A549 (cell line): ENCODE data around the gene ALOX15. TPM values are rescaled to one million over a fixed set of nuclear protein-coding genes. Genes with fewer than 3 reads are reported as not detected.

Experiments used
- ATAC-seq, 2 experiments: fragments of 200-7000 bp in 1 of 2; fragments of >200 bp in 1 of 2; cut with Nextera tagmentation in 1 of 2; cut with Tn5 transposase in 1 of 2; 3 replicates each; pipeline versions ENCODE4 v1.8.0 to v1.9.1; 2018 to 2020; ENCODE audit warnings: mild to moderate bottlenecking in 1 of 2, moderate library complexity in 1 of 2
- CTCF ChIA-PET: fragments of 300-600 bp; sonication (Branson Sonifier 250); formaldehyde crosslinking; extraction: SDS; loops from one replicate; lab custom pipeline; 2021; ENCODE audit warnings: antibody characterized with exemption, inconsistent platforms; lab: Yijun Ruan, JAX
- POLR2A ChIA-PET: fragments of 350-600 bp; formaldehyde crosslinking; extraction: SDS; loops from one replicate; lab custom pipeline; 2021; ENCODE audit warnings: antibody characterized with exemption, inconsistent platforms; lab: Yijun Ruan, JAX
- DNase-seq, 2 experiments: peaks; one replicate each; pipeline versions ENCODE4 v3.0.0 to v3.0.0-alpha.2; 2011 to 2016; ENCODE audit warnings: low read depth in 1 of 2, low spot score in 1 of 2
- FAIRE-seq: peaks from 2 replicates; lab custom pipeline; 2011; peaks lifted over from hg19 to GRCh38; lab: Jason Lieb, UNC
- H3K27ac ChIP-seq, 2 experiments: fragments of >200 bp; sonication (Bioruptor Twin); formaldehyde crosslinking; 3 replicates each; pipeline ENCODE4 v1.5.1; 2016 to 2017
- H3K4me1 ChIP-seq: fragments of >200 bp; sonication (Bioruptor Twin); formaldehyde crosslinking; 3 replicates; pipeline ENCODE4 v1.6.1; 2016
- H3K4me2 ChIP-seq: fragments of >200 bp; sonication (Bioruptor Twin); formaldehyde crosslinking; 3 replicates; pipeline ENCODE4 v1.6.1; 2016
- H3K4me3 ChIP-seq: fragments of >200 bp; sonication (Bioruptor Twin); formaldehyde crosslinking; 3 replicates; pipeline ENCODE4 v1.5.1; 2016
- H3K9me3 ChIP-seq: fragments of >200 bp; sonication (Bioruptor Twin); formaldehyde crosslinking; 3 replicates; pipeline ENCODE4 v1.6.1; 2016
- BHLHE40 ChIP-seq: IDR thresholded peaks from 2 replicates; pipeline ENCODE4 v1.6.1; 2012; ENCODE audit warnings: low read depth, low read length, inconsistent platforms
- CEBPB ChIP-seq, 2 experiments: fragments of >200 bp in 1 of 2; sonication (Bioruptor Twin) in 1 of 2; formaldehyde crosslinking in 1 of 2; IDR thresholded peaks; 2 replicates each; pipeline ENCODE4 v1.6.1; 2012 to 2016
- CHD2 ChIP-seq: fragments of 150-350 bp; IDR thresholded peaks from 2 replicates; pipeline ENCODE4 v1.6.1; 2014; ENCODE audit warnings: low read length; ENCODE audit not compliant: partially characterized antibody
- CHD4 ChIP-seq: fragments of 200-600 bp; sonication (generic); IDR thresholded peaks from 2 replicates; pipeline ENCODE4 v1.6.1; 2016; ENCODE audit warnings: antibody characterized with exemption, mild to moderate bottlenecking, borderline replicate concordance
- ESRRA ChIP-seq: fragments of 150-350 bp; IDR thresholded peaks from 2 replicates; pipeline ENCODE4 v1.6.1; 2014; ENCODE audit warnings: mild to moderate bottlenecking, low read length, borderline replicate concordance
- FOSB ChIP-seq: fragments of 250-450 bp; sonication (Bioruptor Pico); IDR thresholded peaks from 2 replicates; pipeline ENCODE4 v1.5.0; 2020; ENCODE audit warnings: mild to moderate bottlenecking, moderate library complexity
- GATA3 ChIP-seq: IDR thresholded peaks from 2 replicates; pipeline ENCODE4 v1.6.1; 2012; ENCODE audit warnings: borderline replicate concordance
- HDAC2 ChIP-seq: fragments of 200-600 bp; sonication (generic); IDR thresholded peaks from 2 replicates; pipeline ENCODE4 v1.6.1; 2016
- HEYL ChIP-seq: fragments of 250-450 bp; sonication (Bioruptor Pico); IDR thresholded peaks from 2 replicates; pipeline ENCODE4 v1.8.0; 2021; ENCODE audit warnings: mild to moderate bottlenecking, moderate library complexity
- MAZ ChIP-seq: fragments of 150-350 bp; IDR thresholded peaks from 2 replicates; pipeline ENCODE4 v1.6.1; 2014; ENCODE audit warnings: antibody characterized with exemption, low read depth, low read length, borderline replicate concordance
- RARB ChIP-seq: fragments of 250-450 bp; sonication (Bioruptor Pico); IDR thresholded peaks from 2 replicates; pipeline ENCODE4 v1.8.0; 2021; ENCODE audit warnings: mild to moderate bottlenecking, moderate library complexity
- RFX5 ChIP-seq: fragments of 450-650 bp; IDR thresholded peaks from 2 replicates; pipeline ENCODE4 v1.7.1; 2014; ENCODE audit warnings: antibody characterized with exemption, mild to moderate bottlenecking, moderate library complexity
- RNF2 ChIP-seq: fragments of 200-600 bp; sonication (generic); IDR thresholded peaks from 2 replicates; pipeline ENCODE4 v1.6.1; 2016; ENCODE audit warnings: low read depth, mild to moderate bottlenecking, antibody characterized with exemption, moderate library complexity, borderline replicate concordance
- SMC3 ChIP-seq: fragments of >200 bp; sonication (Bioruptor Twin); formaldehyde crosslinking; IDR thresholded peaks from 3 replicates; pipeline ENCODE4 v1.6.1; 2018; ENCODE audit warnings: inconsistent platforms
- SREBF2 ChIP-seq: fragments of 450-650 bp; IDR thresholded peaks from 2 replicates; pipeline ENCODE4 v1.6.1; 2014; ENCODE audit warnings: mild to moderate bottlenecking, moderate library complexity
- TFCP2L1 ChIP-seq: fragments of 250-450 bp; sonication (Bioruptor Pico); IDR thresholded peaks from 2 replicates; pipeline ENCODE4 v1.5.0; 2021; ENCODE audit warnings: mild to moderate bottlenecking
- ZC3H11A ChIP-seq: fragments of 450-650 bp; IDR thresholded peaks from 2 replicates; pipeline ENCODE4 v1.6.1; 2014; ENCODE audit warnings: antibody characterized with exemption, mild to moderate bottlenecking
- ZFP36 ChIP-seq: fragments of 450-650 bp; IDR thresholded peaks from 2 replicates; pipeline ENCODE4 v1.6.1; 2014; ENCODE audit warnings: borderline replicate concordance; ENCODE audit not compliant: partially characterized antibody
- ZNF302 ChIP-seq: fragments of 250-450 bp; sonication (Bioruptor Pico); IDR thresholded peaks from 2 replicates; pipeline ENCODE4 v1.9.0; 2021; ENCODE audit warnings: inconsistent platforms, mild to moderate bottlenecking, moderate library complexity
- ZSCAN20 ChIP-seq: fragments of 250-450 bp; sonication (Bioruptor Pico); IDR thresholded peaks from 2 replicates; pipeline ENCODE4 v1.8.0; 2022; ENCODE audit warnings: mild to moderate bottlenecking, moderate library complexity
- WGBS: methylation state at CpG from one replicate; pipeline ENCODE4 v1.1.6; 2017; ENCODE audit errors: missing lambda C conversion rate; 5-methylcytosine and 5-hydroxymethylcytosine counted together
- polyA plus RNA-seq, 4 experiments: library from polyadenylated mRNA; depleted of rRNA in 3 of 4; stranded (reverse); fragments of >200 nt; fragmentation: RNase III in 1 of 4; extraction: RNeasy Plus Mini Kit Qiagen cat#74134 plus additional on column Dnase treatment in 1 of 4; gene quantifications; 2 replicates in 3 of 4; 3 replicates in 1 of 4; pipeline ENCODE4 v1.2.3, GENCODE V29; 2011 to 2017
- TF ChIP-seq, protein P1 (sequence below): fragments of 250-450 bp; sonication (Bioruptor Pico); IDR thresholded peaks from 2 replicates; pipeline ENCODE4 v1.5.0; 2021; ENCODE audit warnings: mild to moderate bottlenecking, moderate library complexity, borderline replicate concordance
- TF ChIP-seq, protein P2 (sequence below): IDR thresholded peaks from 2 replicates; pipeline ENCODE4 v1.6.1; 2012
- TF ChIP-seq, protein P3 (sequence below): fragments of 250-450 bp; sonication (Bioruptor Pico); IDR thresholded peaks from 2 replicates; pipeline ENCODE4 v1.5.0; 2020; ENCODE audit warnings: low read depth, mild to moderate bottlenecking, moderate library complexity
- TF ChIP-seq, protein P4 (sequence below): fragments of 450-650 bp; IDR thresholded peaks from 2 replicates; pipeline ENCODE4 v1.6.1; 2014; ENCODE audit warnings: antibody characterized with exemption
- TF ChIP-seq, protein P5 (sequence below): fragments of >200 bp; sonication (Bioruptor Twin); formaldehyde crosslinking; IDR thresholded peaks from 3 replicates; pipeline ENCODE4 v1.6.1; 2016

The ALOX15 gene
- polyA plus RNA-seq, 2 of the 4 experiments (the other 2 are of a cell fraction) = 0.08 to 0.12 TPM

DNA sequence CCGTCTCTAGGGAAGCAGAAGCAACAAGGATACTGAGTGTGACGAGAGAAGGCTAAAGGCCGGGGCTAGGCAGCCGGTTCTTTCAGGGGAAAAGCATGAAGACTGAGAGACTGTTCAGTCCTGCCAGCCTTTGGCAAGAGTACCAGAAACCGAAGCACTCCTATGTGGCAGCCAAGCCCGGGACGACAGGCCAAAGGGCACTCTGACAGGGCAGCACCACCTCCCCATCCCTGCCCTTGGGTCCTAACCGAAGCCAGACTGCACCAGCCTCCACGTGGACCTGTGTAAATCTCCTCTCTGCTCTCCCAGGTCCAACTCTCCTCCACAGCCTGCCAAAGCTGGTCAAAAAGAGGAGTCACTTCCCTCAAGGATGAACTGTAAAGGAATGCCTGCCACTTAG, 23.5 kb upstream of the ALOX15 start:
- Histone ChIP-seq H3K4me2 (no peak overlapping the region), H3K4me3 (no peak overlapping the region), H3K9me3 (no peaks in the 10 kb centered on the region), H3K27ac (no peak overlapping the region), H3K4me1 (no peaks in the 10 kb centered on the region)
- FAIRE-seq (no peak), DNase-seq (no peak), ATAC-seq (peak; percentile 39 to 48; a peak in 4 of 6 replicates)
- ChIA-PET CTCF (interaction anchor here (1.8 kb wide), 1 partner anchor 39 kb away, joined by 5 read pairs; no protein-coding TSS in a partner anchor), POLR2A (no interaction called here)
- TF ChIP-seq, protein P1, sequence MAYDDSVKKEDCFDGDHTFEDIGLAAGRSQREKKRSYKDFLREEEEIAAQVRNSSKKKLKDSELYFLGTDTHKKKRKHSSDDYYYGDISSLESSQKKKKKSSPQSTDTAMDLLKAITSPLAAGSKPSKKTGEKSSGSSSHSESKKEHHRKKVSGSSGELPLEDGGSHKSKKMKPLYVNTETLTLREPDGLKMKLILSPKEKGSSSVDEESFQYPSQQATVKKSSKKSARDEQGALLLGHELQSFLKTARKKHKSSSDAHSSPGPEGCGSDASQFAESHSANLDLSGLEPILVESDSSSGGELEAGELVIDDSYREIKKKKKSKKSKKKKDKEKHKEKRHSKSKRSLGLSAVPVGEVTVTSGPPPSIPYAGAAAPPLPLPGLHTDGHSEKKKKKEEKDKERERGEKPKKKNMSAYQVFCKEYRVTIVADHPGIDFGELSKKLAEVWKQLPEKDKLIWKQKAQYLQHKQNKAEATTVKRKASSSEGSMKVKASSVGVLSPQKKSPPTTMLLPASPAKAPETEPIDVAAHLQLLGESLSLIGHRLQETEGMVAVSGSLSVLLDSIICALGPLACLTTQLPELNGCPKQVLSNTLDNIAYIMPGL (CRISPR knock-in tag) = no peak
- TF ChIP-seq RFX5 (no peak), GATA3 (no peak)
- WGBS = 60% methylated on average over 9 of the region's 9 CpGs

DNA sequence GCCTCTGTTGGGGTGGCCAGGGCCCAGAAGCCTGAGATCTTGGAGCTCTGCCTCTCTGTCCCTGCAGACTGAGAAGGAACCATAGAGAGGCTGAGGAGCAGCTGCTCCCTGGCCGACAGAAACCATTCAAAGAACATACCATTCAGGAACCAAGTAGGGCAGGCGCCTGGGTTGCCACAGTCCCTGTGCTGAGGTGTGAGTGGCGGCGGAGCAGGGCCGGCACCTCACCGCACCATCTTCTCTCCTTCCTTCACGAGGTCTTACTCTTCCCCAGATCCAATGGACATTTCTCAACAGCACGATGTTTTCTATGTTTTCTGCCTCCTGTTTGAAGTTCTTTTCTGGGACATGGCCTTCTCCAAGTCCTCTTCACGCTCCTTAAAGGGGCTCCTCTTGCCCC, 22.8 kb upstream of the ALOX15 start:
- ATAC-seq = peak; percentile 32 to 41; a peak in 4 of 6 replicates
- no peaks in the 10 kb centered on the region for H3K4me1 ChIP-seq
- no peak overlapping the region for H3K4me2 ChIP-seq
- DNase-seq = no peak
- H3K9me3 ChIP-seq = no peaks in the 10 kb centered on the region
- H3K27ac ChIP-seq = no peak overlapping the region
- TF ChIP-seq ZSCAN20 (CRISPR knock-in tag) (no peak), RNF2 (no peak), ZFP36 (no peak), BHLHE40 (no peak), HEYL (CRISPR knock-in tag) (no peak), RARB (no peak)
- TF ChIP-seq, protein P2, sequence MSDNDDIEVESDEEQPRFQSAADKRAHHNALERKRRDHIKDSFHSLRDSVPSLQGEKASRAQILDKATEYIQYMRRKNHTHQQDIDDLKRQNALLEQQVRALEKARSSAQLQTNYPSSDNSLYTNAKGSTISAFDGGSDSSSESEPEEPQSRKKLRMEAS = no peak
- TF ChIP-seq, all 56 proteins: peak for 0
- CTCF ChIA-PET = interaction anchor here (0.7 to 1.8 kb wide), 3 partner anchors 16 to 38 kb away, joined by 3 to 5 read pairs (median 4); no protein-coding TSS in a partner anchor
- H3K4me3 ChIP-seq = no peak overlapping the region
- POLR2A ChIA-PET = no interaction called here
- FAIRE-seq = no peak
- WGBS = 78% methylated on average over 9 of the region's 9 CpGs

DNA sequence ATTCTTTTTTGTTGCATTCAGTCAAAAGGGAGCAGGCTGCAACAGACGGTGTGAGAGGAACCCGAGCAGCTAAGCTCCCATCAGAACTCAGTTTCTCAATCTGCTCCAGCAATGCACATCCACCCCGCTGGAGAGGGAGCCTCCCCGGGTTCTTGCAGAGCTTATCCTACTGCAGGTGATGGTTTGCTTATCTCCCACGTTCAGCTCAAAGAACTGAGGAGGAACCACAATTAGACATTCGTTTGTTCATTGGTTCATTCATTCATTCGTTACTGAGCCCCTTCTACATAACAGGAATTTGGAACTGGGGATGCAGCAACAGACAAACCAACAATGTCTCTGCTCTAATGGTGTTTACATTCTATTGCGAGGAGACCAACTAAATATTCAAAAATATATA, 22.2 kb upstream of the ALOX15 start:
- DNase-seq (no peak), ATAC-seq (no peak), FAIRE-seq (no peak)
- H3K4me2 ChIP-seq = no peak overlapping the region
- no peak overlapping the region for H3K4me3 ChIP-seq
- H3K4me1 ChIP-seq = no peaks in the 10 kb centered on the region
- CTCF ChIA-PET = interaction anchor here (0.7 to 1.8 kb wide), 3 partner anchors 16 to 37 kb away, joined by 3 to 5 read pairs (median 4); no protein-coding TSS in a partner anchor
- POLR2A ChIA-PET = no interaction called here
- H3K9me3 ChIP-seq = no peaks in the 10 kb centered on the region
- 71% methylated on average over 8 of the region's 8 CpGs for WGBS
- H3K27ac ChIP-seq = no peak overlapping the region
- no peak for TF ChIP-seq ZC3H11A
- TF ChIP-seq ZNF302 (CRISPR knock-in tag) = no peak
- TF ChIP-seq MAZ = no peak

DNA sequence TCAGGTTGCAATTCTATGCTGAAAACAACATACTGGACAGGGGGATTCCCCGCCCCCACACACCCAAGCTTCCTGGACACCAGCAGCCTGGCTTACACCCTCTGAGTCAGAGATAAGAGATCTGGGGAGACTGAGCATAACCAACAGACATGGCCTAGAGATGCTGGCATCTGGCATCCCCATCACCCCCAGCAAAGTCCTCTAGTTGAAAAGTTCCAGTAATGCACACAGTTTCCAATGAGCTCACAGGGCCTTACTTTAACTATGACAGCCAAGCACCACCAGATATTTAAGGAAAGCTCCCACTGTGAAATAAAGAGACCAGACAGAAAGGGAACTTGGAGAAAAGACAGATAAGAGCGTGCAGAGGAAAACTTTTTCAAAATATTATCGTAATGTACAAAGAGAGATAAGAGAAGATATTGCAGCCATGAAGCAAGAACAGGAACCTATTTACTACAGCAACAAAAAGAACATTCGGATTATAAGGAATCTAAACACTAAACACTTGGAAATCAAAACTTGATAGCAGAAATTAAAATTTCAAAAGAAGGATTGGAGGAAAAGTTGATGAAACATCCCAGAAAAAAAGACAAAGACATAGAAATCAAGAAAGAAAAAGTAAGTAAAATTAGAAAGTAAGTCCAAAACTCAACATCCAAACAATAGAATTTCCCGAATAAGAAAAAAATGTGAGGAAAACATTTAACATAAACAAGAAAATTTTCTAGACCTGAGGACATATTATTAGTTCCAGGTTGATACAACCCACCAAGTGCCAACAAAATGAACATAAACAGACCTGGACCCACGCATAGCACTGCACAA, 17.2 kb upstream of the ALOX15 start:
- peaks cover 6% of the 10 kb centered on the region; the same call in 1 of the 3 replicates for H3K4me1 ChIP-seq
- DNase-seq = no peak
- H3K27ac ChIP-seq = no peak overlapping the region
- POLR2A ChIA-PET = no interaction called here
- peak; percentile 34 to 55; a peak in 4 of 6 replicates for ATAC-seq
- 77% methylated on average over 6 of the region's 6 CpGs for WGBS
- FAIRE-seq = peak; percentile 79
- no peak overlapping the region for H3K4me3 ChIP-seq
- H3K9me3 ChIP-seq = no peaks in the 10 kb centered on the region
- H3K4me2 ChIP-seq = no peak overlapping the region
- CTCF ChIA-PET = interaction anchor here (0.6 to 1.7 kb wide), 3 partner anchors 51 to 92 kb away, joined by 3 to 5 read pairs (median 4); partner anchors contain the start of gene ARRB2
- no peak for TF ChIP-seq CHD4
- TF ChIP-seq, protein P3, sequence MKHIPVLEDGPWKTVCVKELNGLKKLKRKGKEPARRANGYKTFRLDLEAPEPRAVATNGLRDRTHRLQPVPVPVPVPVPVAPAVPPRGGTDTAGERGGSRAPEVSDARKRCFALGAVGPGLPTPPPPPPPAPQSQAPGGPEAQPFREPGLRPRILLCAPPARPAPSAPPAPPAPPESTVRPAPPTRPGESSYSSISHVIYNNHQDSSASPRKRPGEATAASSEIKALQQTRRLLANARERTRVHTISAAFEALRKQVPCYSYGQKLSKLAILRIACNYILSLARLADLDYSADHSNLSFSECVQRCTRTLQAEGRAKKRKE (CRISPR knock-in tag) = no peak
- TF ChIP-seq CEBPB (IDR thresholded peaks at IDR 0.05) = no peak
- TF ChIP-seq CHD2 = no peak
- TF ChIP-seq, protein P2 = no peak
- TF ChIP-seq FOSB (CRISPR knock-in tag) = no peak
- TF ChIP-seq SMC3 = no peak
- no peak for TF ChIP-seq SREBF2
- TF ChIP-seq ESRRA = no peak
- TF ChIP-seq, protein P4, sequence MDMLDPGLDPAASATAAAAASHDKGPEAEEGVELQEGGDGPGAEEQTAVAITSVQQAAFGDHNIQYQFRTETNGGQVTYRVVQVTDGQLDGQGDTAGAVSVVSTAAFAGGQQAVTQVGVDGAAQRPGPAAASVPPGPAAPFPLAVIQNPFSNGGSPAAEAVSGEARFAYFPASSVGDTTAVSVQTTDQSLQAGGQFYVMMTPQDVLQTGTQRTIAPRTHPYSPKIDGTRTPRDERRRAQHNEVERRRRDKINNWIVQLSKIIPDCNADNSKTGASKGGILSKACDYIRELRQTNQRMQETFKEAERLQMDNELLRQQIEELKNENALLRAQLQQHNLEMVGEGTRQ = no peak
- TF ChIP-seq, protein P5, sequence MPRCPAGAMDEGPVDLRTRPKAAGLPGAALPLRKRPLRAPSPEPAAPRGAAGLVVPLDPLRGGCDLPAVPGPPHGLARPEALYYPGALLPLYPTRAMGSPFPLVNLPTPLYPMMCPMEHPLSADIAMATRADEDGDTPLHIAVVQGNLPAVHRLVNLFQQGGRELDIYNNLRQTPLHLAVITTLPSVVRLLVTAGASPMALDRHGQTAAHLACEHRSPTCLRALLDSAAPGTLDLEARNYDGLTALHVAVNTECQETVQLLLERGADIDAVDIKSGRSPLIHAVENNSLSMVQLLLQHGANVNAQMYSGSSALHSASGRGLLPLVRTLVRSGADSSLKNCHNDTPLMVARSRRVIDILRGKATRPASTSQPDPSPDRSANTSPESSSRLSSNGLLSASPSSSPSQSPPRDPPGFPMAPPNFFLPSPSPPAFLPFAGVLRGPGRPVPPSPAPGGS = no peak
- TF ChIP-seq TFCP2L1 (CRISPR knock-in tag) = no peak
- TF ChIP-seq HDAC2 = no peak
